HG02970 (cell line): ENCODE results near the gene KCNH1.

Experiments
- ATAC-seq: cut with Tn5 transposase; IDR thresholded peaks from one replicate; pipeline ENCODE4 v1.9.1; 2021; ENCODE audit warnings: mild to moderate bottlenecking, moderate library complexity, moderate number of reproducible peaks; ENCODE audit not compliant: unreplicated experiment, low FRiP score

Gene KCNH1

DNA sequence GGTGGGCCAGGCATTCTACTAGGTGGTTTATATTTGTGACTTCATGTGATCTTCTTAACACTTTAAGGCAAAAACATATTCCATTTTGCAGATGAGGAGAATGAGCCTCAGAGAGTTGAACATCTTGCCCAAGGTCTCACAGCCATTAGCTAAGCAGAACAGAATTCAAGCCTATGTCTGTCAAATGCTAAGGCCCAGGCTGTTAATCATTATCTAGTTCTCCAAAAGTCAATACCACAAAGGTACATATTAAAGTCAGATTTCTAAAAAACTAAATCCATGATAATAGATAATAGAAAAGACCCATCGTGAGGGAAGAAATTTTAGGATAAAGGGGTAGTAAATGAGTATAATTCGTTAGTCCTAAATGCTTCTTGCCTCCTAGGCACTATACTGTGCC lies 234.3 kb downstream of the KCNH1 start:
- ATAC-seq, result no peak

DNA sequence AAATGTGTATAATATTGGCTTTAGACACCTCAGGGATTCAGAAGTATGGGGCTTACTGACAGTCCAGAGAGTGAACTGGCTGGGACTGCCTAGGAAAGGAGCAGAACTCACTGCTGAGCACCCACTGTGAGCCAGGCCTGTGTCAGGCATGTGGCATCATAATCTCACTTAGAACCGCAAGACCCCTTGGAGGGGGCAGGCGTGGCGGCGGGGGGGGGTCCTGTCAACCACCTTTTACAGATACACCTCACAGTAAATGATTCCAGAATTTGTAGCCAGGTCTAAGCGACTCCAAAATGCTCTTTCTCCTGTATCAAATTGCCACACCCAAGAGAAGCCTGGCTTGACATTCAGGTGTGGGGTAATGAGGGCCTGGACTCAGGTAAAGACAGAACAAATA lies 235.5 kb downstream of the KCNH1 start:
- ATAC-seq, result no peak

DNA sequence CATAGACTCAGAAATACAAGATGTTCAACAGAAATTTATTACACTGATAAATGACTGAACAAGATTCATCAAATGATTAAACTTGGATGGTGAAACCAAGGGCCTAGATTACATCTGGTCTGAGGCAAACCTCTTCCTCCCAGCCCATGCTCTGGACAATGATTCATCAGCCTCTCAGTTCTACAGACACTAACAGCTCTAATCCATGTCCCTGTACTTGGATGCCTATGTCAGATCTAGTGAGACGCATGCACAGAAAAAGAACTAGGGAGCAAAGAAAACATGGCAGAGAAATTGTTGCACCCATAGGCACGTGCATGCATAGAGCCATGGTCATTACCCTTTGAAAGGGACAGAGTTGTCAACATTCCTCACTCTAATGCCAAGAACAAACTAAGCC lies 250.1 kb downstream of the KCNH1 start:
- ATAC-seq, result no peak

DNA sequence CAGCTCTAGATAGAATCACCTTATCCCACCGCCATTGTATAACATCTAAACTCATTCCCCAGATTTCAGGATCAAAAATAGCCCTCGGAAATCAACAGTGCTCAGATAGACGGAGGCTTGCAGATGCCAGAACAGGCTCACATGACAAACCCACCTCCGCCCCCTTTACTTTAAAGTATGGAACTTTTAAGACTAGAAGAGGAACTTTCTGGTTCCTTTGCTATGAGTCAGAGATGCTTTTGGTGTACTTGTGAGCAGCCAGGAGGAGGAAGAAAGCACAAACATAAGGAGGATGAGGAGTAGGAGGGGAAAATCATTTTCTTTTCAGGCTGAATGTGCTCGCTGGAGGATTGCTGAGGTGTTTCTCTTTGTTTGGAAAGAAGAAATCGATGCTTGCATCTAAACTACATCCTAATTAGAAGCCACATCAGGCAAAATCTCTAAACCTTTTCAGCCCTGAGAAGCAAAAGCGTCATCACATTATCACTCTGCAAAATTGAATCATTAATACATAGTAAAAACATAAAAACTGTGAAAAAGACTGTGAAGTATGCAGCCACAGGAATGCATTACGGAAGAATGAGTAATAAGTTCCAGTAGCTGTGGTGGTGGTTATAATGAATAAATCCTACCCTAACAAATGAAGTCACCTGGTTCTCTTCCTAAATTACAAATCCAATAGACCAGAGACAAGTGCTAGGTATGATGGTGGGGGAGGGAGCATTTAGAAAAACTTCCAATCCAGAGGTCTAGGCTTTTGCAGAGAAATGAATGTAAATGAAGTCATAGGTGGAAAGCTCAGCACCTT lies 251.3 kb downstream of the KCNH1 start:
- no peak for ATAC-seq

DNA sequence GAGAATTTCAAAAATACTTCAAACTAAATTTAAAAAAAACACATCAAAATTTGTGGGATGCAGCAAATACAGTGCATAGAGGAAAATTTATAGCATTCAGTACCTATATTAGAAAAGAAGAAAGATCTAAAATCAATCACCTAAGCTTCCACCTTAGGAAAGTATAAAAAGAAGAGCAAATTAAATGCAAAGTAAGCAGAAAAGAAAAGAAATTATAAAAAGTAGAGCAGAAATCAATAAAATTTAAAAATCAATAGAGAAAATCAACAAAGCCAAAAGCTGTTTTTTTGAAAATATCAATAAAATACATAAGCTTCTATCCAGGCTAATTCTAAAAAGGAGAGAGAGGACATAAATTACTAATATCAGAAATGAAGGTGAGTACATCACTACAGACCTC lies 255.4 kb downstream of the KCNH1 start:
- ATAC-seq, result no peak

DNA sequence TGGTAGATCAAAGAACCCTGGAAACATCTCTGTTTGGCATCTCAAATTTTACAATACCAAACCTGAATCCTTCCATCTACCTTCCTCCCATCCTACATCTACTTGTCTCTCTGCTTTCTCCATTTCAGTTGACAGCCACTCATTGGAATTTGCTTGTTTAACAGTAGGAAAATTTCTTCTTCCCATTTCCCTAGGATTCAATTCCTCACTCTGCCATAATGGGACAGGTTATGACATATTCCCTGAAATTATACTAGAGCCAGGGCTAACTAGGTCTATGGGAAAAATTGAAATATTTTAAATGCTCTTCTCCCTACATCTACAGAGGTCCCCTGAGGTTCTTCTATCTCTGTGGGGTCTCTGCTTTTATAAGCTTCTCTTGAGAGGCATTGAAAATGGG lies 257.7 kb downstream of the KCNH1 start:
- ATAC-seq, result no peak

DNA sequence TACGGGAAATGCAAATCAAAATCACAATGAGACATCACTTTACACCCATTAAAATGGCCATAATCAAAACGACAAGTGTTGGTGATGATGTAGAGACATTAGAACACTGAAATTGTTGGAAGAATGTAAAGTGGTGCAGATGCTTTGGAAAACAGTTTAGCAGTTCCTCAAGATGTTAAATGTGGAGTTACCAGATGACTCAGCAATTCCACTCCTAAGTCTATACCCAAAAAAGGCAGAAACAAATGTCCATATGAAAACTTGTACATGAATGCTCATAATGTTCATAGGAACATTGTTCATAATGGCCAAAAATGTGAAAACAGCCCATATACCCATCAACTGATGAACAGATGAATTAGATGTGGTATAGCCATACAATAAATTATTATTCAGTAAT lies 267.4 kb downstream of the KCNH1 start:
- no peak for ATAC-seq

DNA sequence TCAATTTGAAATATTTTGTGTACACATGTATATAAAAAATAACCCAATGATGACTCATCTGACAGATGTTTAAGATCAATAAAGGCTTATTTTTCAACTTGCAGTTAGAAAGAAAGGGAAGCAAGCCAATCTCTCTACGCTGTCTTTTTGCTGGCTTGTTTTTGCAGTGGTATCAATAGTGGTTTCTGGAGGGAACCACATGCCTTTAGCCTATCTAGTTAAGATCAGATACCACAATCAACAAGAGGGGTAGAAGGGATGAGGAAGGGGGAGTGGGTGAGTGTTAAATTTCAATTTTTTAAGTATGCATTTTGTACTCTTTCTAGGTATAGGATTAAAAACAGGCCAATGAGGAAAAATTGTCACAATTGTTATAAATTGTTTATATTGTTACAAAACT lies 276.2 kb downstream of the KCNH1 start:
- ATAC-seq, result no peak

DNA sequence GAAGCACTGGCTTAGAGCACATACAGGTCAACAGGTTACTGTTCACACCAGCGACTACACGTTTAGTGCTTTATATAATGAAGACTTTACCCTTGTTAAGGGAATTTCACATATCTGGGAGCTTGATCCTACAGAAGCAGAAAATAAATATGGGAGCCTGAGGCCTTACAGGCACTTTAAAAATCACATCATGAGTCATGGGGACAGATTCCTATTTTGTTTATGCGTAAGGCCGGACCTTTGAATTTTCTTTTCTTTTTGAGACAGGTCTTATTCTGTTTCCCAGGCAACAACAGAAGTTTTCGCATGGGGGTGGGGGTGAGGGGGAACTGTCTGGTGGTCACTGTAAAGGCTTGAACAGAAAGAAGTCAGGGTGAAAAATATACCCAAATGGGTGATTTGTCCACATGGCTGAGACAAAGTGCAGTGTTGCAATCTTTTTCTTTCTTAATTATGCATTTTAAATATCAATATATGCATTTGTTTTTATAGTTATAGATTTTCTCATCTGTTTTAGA lies 276.7 kb downstream of the KCNH1 start:
- no peak for ATAC-seq

DNA sequence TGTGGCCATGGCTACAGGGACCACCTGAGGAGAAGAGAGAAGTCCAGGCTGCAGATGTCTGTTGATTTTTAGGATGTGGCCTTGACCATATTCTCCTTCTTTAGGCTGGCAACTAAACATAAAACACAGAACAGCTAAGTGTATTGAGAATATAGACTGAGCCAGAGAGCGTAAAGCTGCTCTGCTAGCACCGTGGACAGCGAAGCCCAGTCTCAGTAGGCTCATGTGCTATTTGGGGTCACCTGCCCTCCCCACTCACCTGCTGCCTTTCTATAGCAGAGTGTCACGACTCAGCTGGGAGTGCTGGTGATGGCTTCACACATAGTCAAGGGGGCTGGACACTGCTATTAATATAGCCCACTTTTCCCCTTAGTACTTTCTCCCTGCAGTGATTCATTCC lies 278.5 kb downstream of the KCNH1 start:
- no peak for ATAC-seq

DNA sequence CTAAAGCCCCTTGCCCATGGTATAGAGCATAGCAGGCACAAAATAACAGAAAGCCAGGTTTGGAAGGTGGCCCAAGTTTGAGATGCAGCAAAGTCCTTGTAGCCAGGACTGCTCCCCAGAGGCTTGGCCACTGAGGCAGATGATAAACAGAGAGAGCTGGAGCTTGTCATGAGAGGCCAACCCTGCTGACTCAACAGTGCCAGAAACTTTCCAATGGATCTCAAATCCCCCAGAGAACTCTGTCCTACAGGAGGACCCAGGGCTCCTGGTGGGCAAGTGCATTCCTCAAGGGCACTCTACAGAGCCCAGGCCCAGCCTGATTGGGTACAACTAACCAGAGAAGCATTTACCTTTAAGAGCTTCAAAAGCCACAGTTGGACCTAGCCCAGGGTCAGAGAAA lies 280.7 kb downstream of the KCNH1 start:
- no peak for ATAC-seq

DNA sequence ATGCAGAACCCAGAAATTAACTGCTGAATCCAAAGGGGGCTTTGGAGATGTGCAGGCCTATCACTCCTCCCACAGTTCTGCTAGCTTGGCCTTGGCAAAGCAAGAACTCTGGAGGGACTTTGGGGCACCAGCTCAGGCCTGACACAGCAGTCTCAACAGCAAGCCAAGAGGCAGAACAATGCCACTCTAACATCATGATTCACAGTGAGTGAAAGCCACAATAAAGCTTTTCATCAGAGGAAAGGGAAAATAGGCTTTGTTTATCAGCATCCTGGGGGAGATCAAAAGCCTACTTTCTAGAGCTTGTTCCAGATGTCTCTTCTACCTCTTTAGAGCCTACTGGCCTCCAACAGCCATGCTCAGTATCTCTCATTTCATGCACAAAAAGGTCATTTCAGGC lies 283.4 kb downstream of the KCNH1 start:
- ATAC-seq, result no peak

DNA sequence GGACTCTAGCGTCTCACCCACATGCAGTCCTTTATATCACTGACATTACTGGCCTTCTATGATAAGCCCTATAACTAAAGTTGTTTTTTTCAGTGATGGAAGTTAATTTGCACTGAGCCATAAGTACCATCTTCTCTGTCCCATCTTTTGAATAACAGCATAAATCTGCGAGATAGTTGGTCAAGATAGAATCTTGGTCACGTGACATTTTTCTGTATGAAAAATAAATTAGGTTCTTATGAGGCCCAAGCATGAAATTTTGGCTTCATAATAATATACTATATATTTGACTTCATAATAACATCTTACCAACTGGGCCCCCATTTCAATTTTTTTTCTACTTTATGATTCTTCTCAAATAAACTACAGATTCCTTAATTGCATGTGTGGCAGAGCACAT lies 285.5 kb downstream of the KCNH1 start:
- no peak for ATAC-seq

DNA sequence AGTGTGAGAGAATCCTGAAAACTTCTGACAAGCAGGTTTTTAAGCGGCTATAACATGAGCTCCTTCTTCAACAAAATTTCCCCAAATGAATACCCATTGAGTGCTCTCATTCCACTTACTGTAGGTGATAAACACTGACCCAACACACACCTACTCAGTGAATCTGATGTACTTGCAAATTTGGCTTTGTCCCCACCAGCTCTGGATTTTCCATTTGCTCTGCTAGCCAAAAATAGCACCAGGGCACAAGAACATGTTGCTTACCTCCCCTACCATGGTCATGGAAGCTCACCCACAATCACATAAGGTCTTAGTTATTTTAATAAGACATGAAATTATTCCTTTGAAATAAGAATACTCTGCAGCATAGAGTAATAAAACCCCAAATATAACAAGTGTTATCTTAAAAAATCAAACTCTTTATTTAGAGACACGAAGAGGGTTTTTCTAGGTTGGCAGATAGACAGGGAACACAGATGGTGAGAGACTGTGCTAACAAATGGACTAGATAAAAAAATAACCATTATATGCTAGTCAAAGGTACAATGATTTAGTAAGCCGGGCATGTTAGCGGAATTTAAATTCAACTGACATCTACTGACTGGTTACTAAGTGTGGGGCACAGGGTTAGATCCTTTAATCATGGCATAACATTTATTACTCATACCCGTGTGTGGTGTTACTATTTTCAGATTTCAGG lies 291.9 kb downstream of the KCNH1 start:
- no peak for ATAC-seq

DNA sequence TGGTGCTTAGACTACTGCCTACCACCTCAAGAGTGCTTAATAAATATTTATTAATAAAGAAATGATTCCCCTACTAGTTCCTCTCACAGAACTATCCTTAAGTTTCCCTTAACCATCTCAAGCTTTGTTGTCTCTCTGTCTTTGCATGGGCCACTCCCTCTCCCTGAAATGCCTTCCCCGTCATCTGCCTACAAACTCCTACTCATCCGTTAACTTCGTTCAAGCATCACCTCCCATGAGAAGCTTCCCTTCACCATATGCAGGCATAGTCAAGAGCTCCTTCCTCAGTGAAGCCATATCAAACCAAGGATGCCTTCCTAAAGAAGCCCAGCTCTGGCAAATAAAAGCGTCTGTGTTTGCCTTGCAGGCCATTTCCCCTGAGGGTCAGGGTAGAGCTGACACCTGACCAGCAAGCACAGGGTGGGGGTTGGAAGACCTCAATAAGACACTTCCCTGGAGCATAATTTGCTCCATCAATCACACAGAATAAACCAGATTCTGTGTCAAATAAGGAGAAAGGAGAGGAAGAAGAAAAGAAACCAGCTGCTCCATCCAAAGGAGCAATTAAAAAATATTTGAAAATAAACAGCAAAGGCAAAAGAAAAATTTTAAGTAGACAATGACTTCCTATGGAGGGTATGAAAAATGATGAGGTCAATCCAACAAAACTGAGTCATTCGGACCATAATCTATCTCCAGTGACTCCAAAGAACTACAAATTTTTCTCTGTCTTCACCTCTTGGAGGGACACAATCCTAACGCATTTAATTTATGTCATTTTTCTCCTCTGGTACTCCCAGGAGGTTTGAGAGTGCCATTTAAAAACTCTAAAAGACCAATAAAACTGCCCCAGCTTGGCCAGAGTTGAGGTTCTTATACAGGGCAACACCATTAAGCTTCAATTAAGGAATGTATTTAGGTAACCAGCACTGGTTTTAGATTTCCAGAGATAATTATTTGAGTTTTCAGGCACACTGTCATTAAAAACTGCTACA lies 303.6 kb downstream of the KCNH1 start:
- ATAC-seq, result no peak

DNA sequence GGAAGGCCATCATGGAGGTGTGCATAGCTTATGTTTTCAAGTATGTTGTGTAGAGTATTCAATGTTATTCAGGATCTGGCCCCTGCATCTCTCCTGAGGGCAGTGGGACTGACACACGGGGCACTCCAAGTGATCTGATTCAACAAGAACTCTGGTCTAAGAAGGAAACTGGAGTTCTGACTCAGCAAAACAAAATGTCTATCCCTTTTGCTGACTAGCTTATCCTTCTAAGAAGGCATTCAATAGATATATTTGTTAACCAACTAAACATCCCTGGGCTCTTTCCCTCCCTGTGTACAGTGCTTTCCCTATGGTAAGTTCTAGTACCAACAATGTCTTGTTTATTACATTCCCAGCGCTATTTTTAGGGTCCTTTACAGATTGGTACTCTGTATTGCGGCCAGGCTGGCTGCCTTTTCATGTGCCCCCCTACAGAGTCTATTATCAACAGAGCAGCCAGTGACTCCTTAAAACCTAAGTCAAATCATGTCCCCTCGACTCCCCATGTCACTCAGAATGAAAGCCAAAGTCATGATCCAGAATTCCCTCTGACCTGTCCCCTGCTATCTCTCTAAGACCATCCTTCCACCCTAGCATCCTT lies 304.9 kb downstream of the KCNH1 start:
- no peak for ATAC-seq

DNA sequence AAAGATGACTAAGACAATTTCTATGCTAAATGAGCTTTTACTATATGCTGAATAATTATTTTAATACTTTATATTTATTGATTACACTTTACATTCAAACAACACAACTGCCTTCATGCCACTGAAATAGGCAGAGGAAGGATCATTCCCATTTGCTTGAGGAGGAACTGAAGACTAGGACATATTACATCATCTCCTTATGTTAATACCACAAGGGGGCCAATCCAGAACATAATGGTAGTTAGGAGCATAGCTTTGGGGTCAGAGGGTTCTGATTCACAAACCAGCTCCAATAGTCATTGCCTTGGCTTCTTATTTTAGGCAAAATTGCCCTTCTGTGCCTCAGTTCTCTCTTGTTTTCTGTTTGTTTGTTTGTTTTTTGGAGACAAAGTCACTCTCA lies 306.5 kb downstream of the KCNH1 start:
- ATAC-seq, result no peak

DNA sequence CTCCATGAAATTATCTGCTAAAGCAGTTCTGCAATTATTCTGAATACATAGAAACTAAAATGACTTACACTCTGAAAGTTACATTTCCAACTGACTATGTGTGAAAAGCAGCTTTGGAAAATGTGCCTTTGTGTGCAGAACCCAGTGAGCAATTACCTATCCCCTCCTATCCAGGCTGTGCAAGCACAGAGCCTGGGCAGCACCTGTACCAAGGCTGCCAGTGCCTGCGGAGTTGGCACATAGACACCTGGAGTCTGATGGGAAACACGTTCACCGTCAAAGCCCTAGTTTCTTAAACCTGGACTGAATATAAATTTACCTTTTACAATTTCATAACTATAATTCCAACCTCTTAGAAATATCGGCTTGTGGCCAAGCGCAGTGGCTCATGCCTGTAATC lies 307.3 kb downstream of the KCNH1 start:
- ATAC-seq, result no peak

DNA sequence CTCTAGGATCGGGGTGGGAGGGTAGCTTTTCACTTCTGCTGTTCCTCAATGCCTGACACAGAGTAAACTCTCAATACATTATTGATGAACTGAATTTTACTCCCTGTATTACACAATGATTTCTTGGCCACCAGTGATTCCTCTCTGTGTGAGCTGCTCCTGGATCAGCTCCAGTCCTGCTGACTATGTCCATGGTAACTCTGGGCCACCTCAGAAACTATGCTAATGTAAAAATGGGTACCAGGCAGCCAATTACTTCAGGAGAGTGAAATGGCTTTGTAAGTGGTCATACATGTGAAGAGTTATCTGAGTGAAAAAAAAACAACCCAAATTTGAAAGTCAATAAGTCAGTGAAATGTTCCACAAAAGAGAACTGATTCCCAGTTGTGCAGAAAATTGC lies 311.0 kb downstream of the KCNH1 start:
- no peak for ATAC-seq

DNA sequence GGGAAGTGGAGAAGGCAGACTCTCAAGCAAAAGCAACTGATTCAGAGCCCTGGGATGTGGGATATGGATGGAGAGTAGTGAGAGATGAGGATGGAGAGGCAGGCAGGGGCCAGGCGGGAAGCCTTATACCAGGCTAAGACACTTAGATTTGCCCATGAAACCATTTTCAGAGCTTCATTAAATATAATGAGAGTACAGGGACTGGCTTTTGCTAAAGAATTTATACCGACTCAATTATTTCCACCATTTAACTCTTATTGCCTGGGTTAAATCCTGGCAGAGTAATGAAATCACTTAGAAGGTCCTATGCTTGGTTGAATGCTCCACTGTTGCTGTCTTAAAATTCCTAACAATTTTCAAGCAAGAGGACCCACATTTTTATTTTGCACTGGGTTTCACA lies 311.7 kb downstream of the KCNH1 start:
- no peak for ATAC-seq
